ENCODE data around the gene HCAR2.
"Not testable (repeated sequence)": the region's sequence is repeated elsewhere in the genome, so short reads cannot be mapped to it uniquely, and the experiment has no call there.

The HCAR2 gene

DNA sequence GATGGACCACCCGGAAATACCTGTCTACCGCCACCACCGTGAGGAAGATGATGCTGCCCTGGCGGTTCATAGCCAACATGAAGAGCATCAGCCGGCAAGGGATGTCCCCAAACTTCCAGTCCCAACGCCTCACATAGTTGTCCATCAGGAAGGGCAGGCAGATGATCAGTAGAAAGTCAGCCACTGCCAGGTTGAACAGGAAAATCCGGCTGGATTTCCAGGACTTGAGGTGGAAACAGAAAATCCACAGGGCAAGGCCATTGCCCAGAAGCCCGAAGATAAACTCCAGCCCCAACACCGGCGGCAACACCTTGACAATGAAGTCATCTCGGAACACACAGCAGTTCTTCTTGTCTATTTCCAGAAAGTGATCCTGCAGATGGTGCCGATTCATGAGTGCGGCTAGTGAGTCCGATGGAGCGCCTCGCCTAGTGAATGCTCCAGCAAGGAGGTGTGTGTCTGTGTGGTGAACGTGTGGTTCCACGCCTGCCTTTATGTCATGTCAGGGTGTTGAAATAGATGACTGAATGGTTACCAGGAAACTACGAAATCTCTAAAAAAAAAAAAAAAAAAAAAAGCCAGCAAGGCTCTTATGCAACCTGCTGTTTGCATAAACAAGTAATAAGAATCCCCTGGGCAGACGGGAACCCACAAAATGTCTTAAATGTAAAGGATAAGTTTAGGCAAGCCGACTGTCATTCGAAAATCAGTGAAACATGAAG lies at the start of gene HCAR2:
TSS of gene HCAR2 (minus strand) at position 468 of the 722 bp plus-strand sequence. CDS start at position 394, 74 bp downstream.
- not testable (repeated sequence) for DNase-seq

DNA sequence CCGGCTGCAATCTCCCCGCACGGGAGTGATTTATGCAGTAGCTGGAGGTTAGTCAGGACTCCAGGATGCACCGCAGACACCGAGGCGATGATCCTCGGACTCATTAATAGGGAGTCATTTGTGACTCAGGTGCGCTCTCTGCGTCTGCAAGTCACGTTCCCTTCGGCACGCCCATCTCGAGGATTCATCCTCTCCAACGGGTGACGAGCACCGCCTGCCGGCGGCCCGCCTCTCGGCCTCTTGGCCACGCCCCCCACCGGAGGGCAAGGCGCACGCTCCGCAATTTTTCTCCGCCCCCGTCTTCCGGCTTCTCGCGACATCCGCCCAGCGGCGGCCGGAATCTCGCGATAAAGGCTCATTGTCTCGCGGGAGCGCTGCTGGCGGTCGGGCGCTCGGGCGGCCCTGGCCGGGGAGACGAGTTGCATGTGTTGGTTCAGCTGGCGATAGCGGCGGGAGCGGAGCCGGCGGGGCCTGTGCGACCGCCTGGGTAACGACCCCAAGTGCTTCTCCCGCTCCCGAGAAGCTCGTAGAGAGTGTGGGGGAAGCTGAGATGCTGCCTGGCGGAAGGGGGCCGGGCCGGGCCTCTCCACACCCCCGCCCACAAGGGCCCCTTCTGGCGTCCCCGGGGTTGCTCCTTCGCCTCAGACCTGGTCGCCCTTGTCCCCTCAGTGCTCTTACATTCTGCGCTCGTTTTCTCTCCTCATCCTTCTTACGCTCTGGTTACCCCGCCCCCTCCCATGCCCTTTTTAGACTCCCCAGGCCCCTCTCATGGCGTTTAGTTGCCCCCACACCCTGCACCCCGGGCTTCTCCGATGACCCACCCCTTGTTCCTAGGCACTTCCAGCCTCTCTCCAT lies 49.5 kb upstream of the HCAR2 start, which contains the start of gene DENR:
TSS of gene DENR (plus strand) at position 361 of the 855 bp plus-strand sequence. CDS start 878 bp downstream, outside the sequence.
- peak; percentile 100 for DNase-seq

DNA sequence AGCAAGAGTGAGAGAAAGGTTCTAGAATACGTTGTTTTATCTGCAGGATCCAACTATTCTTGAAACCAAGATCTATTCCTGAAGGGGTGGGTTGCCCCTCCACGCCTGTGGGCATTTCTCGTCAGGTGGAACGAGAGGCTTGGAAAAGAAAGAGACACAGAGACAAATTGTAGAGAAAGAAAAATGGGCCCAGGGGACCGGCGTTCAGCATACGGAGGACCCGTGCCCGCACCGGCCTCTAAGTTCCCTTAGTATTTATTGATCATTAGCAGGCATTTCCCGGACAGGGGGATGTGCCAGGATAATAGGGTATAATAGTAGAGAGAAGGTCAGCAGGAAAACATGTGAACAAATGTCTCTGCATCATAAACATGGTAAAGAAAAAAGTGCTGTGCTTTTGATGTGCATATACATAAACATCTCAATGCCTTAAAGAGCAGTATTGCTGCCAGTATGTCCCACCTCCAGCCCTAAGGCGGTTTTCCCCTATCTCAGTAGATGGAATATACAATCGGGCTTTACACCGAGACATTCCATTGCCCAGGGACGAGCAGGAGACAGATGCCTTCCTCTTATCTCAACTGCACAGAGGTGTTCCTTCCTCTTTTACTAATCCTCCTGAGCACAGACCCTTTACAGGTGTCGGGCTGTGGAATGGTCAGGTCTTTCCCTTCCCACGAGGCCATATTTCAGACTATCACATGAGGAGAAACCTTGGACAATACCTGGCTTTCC lies 47.8 kb upstream of the HCAR2 start:
- not testable (repeated sequence) for DNase-seq

DNA sequence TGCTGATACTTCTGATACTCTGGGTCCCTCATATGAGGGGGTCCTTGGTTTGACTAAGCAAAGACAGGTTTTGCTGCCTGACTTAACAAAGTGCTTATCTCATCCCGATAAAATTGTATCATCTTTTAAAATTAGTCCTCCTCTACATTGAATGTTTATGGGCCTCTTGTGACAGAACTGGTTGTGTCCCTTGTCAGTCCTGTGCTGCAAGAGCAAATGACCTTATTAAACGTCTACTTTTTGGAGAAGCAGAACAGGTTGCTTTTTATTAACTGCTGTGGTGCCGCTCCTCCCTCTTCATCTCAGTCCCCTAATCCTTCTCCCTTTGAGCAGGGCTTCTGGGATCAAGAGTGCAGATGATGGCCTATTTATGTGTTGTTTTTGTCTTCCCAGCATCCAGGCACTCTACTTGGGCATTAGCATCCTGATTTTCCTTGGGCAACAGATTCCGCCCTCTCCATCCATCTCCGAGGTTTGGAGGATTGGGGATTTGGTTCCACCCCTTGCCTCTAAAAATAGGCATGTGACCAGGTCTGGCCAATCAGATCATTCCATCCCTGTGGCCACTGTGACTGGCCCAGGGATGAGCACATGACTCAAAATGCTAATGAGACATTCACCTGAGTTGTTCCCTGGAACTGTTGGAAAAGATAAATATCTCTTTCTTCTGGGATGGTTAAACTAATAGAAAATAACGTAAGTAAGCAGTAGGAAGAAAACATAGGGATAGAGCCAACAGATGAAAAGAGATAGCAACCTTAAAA lies 46.6 kb upstream of the HCAR2 start:
- DNase-seq, result no peak

DNA sequence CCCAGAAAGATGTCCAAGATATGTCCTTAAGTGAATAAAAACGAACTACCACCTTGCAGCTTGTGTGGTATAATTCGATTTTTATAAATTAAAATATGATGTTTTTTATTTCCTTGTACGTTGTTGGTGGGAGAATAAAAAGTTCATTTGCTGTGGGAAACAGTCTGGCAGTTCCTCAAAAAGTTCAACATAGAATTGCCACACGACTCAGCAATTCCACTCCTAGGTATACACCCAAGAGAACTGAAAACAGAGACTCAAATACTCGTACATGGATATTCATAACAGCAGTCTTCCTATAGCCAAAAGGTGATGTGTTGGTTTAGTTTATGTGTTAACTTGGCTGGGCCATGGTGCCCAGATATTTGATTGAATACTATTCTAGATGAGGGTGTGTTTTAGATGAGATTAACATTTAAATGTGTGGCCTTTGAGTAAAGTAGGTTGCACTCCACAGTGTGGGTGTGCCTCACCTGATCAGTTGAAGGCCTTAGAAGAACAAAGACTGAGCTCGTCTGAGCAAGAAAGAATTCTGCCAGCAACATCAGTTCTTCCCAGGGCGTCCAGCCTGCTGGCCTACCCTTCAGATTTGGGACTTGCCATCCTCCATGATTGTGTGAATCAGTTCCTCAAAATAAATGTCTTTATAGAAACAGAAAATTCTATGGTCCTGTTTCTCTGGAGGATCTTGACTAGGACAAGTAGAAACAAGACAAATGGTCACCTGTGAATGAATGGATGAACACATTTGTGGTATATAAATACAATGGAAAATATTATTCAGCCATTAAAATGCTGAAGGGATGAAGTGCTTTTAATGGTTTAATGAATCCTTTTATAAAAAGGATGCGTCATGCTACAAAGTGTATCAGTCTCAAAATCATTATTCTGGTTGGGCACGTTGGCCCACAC lies 44.3 kb upstream of the HCAR2 start:
- DNase-seq, result no peak

DNA sequence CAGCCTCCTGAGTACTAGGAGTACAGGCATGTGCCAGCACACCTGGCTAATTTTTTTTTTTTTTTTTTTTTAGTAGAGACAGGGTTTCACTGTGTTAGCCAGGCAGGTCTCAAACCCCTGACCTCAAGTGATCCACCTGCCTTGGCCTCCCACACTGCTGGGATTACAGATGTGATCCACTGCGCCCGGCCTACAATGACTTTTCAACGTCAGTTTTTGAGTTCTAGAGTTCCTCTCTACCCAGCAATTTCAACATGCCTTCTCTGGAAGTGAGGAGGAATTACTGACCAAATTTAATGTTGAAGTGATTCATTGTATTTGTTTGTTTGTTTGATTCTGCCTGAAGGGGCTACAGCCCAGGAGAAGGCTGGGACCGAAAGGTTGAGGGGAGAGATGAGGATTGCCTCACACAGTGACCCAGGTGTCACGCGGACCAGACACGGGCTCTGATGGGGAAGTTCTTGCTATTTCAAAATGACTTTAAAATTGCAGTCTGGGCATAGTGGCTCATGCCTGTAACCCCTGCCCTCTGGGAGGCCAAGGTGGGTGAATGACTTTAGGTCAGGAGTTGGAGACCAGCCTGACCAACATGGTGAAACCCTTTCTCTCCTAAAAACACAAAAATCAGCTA lies 40.9 kb upstream of the HCAR2 start:
- DNase-seq, result no peak

DNA sequence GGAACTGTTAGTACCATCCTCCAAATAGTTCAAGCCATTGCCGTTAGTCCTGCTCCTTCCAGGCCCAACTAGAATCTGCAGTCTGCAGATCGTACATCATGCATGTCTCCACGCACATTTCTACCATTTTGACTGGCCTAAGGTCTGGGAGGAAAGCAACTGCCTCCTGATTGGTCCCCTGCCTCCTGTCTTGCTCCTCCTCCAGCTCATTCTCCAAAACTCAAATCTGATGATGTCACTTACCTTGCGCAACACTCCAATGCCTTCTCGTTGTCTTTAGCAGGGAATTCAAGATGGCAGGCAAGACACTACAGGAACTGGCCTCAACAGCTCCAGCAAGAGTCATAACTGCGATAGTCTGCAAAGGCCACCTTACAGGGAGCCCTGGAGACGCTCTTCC lies 37.2 kb upstream of the HCAR2 start:
- no peak for DNase-seq

DNA sequence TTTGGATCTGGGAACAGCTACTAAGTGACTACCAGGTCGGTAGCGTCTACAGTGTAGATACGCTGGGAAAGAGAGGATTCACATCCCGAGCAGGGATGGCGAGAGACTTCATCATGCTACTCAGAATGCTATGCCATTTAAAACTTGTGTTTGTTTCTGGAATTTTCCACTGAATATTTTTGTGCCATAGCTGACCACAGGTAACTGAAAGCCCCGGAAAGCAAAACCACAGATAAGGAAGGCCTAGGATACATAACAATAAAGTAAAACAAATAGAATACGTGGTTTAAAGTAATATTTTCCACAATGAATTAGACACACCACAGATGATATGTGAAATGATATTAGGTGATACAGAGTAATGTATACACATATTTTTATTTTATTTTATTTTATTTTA lies 35.4 kb upstream of the HCAR2 start:
- no peak for DNase-seq

DNA sequence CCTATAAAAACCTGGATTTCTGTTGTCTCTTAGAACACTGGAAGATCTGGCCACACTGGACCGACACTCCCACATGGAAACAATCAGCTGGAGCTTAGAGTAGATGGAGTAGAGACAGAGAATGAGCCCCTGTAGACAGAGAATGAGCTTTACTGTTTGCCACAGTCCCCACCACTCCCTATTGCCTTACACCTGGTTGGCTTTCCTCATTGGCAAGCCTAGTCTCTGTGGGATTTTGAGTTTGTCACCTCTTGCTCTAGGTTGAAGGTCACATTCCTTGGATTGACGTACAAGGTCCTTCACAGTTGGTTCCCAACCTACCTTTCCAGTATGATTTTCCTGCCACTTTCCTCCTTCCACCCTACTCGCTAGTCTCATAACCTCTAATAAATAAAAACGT lies 29.5 kb upstream of the HCAR2 start:
- DNase-seq, result no peak

DNA sequence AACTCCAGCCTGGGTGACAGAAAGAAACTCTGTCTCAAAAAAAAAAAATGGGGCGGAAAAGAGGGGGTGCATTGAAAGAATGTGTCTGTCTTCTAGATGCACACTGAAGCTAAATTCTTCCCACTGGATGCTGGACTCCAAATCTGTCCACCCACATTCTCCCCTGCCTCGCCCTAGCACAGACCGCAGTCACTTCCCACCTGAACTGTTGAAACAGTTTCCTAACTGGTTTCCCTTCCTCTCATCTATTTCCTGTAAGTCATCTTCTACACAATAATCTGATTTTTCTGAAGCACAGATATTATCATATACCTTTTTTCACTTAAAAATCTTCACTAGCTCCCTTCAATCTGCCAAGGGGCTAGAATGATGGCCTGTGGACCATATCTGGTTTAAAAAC lies 29.0 kb upstream of the HCAR2 start:
- no peak for DNase-seq

DNA sequence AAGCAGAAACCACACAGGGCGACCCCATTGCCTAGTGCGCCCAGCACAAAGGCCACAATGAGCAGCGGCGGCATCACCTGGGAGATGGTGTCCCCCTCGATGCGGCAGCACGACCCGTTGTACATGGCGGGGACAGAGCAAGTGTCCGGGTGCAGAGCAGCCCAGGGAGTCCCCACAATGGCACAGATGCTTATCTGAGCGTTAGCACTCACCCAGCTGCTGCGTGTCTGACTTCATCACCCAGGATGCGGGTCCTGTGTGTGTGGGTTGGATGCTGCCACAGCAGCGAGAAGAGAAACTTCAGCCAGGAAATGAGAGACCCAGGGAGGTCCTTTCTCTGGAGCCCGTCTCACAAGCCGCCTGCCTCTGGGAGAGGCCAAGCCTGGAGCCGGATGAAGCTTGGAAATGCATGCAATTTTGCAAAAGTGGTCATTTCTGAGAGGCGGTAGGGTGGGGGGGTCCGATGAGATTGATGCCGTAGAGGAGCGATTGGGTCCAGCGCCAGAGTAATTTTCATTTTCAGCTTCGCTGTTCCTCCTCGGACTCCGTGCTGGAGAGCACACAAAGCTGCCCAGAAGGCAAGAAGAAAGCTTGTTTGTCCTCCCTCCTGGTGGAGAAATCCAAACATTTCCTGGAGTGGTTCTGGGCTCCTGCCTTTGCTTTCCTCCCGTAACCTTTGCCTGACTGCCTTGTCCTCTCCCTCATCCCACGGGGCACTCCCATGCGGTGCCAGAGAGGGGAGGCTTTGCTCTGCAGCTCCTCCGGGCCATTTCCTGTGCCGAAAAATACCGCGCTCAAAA lies 27.3 kb upstream of the HCAR2 start, which contains the start of gene HCAR1:
TSS of gene HCAR1 (minus strand) at position 630 of the 800 bp plus-strand sequence. CDS start at position 125, 505 bp downstream.
- no peak for DNase-seq

DNA sequence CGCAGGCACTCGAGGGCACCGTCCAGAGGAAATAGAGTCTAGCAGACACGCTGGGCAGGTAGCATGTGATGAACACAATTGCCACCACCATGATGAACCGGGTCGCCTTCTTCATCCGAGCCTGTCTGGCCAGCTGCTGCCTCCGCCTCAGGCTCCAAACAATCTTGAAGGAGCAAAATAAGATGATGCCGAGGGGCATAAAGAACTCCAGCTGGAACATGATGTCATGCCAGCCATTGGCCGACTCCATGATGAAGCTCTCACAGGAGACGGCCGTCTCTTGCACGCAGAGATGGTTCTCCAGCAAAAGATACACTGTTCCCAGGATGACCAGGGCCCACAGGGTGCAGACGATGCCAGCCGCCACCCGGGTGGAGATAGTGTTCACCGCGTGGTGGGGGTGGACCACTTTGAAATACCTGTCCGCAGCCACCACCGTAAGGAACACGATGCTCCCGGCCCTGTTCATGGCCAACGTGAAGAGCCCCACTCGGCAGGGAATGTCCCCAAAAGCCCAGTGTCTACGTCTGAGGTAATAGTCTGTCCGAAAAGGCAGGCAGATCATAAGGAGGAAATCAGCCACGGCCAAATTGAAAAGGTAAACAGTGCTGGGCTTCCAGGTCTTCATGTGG lies 26.5 kb upstream of the HCAR2 start:
- no peak for DNase-seq

DNA sequence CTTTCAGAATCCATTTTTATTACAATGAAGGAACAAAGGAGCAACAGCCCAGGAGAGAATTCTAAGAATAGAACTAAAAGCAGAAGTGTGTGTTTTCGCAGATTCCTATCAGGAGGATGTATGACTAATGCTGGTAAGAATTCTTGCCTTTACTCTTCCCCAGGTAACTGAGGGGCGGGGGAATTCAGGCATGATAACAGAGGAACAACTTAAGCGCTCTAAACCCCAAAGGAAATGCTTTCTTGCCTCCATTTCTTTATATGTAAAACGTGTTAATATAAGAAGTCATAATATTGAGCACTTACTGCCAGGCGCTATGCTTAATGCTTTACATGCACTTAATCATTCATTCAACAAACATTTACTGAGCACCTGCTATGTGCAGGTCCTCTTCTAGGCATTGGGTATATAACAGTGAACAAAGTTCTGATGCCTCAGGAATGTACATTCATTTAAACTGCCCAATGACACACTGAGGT lies 23.0 kb upstream of the HCAR2 start:
- DNase-seq, result no peak

DNA sequence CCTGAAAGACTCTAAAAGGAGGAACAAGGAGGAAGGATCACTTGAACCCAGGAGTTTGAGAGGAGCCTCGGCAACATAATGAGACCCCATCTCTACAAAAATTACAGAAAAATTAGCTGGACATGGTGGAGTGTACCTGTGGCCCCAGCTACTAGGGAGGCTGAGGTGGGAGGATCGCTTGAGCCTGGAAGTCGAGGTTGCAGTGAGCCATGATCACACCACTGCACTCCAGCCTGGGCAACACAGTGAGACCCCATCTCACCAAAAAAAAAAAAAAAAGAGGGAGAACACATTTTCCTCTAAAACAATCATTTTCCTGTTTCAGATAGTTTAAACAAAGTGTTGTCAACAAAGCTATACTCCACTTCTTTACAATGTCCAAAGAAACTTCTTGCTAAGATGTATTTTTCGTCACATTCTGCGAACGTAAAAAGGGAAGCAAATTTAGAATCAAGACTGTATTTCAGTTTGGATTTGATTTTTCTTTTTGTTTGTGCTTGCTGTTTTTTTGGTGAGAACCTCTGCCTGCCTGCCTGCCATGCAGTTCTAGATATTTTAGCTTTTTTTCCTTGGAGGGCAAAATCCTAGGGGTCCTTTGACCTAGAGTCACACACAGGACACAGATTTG lies 22.4 kb upstream of the HCAR2 start:
- DNase-seq, result no peak

DNA sequence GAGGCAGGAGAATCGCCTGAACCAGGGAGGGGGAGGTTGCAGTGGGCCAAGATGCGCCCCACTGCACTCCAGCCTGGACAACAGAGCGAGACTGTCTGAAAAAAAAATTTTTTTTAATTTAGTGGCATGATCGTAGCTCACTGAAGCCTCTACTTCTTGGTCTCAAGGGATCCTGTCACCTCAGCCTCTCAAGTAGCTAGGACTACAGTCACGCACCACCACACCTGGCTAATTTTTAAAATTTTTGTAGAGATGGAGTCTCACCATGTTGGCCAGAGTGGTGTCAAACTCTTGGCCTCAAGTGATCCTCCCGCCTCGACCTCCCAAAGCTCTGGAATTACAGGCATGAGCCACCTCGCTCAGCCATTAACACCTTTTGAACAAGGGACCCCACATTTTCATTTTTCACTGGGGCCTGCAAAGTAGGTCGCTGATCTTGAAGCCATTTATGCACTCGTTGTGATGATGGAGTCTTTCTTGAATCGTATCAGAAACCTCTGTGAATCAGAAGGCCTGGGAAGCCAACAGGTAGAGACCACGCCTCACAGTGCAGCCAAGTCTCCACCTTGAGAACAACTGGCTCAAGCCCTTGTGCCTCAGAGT lies 21.6 kb upstream of the HCAR2 start:
- DNase-seq, result no peak

DNA sequence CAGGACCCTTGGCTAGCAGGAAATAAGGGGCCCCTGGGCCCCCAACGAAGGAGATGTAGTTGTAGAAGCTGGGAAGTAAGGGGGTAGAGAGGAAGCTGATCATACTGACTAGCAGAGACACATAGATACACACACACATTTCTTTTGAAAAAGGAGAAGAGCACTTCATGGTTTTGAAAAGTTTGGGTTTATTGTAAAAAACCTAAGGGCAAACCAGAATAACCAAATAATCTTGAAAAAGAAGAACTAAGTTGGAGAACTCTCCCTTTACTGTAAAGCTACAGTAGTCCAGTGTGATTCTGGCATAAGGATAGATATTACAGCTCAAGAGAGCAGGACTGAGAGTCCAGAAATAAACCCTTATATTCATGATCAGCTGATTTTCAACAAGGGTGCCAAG lies 19.2 kb upstream of the HCAR2 start:
- no peak for DNase-seq

DNA sequence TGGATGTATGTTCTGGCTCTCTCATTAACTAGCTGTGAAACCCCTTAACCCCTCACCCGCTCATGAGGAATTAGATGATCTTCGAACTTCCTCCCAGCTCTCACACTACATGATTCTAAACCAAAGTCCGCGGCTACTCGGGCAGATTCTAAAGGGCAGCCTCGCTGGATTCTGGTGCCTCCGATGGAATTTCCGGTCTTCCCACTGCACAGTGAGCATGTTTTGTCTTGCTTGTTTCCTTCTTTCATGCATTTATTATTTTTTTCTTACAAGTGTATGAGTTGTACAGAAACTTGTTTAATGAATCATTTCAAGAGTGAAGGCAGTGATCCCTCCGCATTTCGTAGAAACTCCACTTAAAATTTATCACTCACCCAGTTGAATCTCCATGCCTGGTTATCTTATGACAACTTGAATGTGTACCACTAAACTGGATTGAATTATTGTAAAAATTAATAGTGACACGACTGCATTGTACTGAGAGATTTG lies 17.9 kb upstream of the HCAR2 start:
- DNase-seq, result no peak

DNA sequence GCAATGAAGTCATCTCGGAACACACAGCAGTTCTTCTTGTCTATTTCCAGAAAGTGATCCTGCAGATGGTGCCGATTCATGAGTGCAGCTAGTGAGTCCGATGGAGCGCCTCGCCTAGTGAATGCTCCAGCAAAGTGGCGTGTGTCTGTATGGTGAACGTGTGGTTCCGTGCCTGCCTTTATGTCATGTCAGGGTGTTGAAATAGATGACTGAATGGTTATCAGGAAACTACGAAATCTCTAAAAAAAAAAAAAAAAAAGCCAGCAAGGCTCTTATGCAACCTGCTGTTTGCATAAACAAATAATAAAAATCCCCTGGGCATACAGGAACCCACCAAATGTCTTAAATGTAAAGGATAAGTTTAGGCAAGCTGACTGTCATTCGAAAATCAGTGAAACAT lies 13.5 kb upstream of the HCAR2 start, which contains the start of gene HCAR3:
TSS of gene HCAR3 (minus strand) at position 154 of the 400 bp plus-strand sequence. CDS start at position 80, 74 bp downstream.
- not testable (repeated sequence) for DNase-seq
